Panc1 (cell line): ENCODE measurements around the gene B4GALT6. TPM values are rescaled to one million over a fixed set of nuclear protein-coding genes. Genes with fewer than 3 reads are reported as not detected.

Source experiments
- ATAC-seq: fragments of 200-7000 bp; cut with Tn5 transposase; 2 replicates; pipeline ENCODE4 v1.9.1; 2020; ENCODE audit warnings: mild to moderate bottlenecking, moderate library complexity
- BruUV-seq: library from RNA; stranded (reverse); fragments of 400-500 nt; replicated peaks from 2 replicates; lab custom pipeline; 2021; lab: Mats Ljungman, UMichigan
- CTCF ChIA-PET: fragments of 300-600 bp; sonication (Branson Sonifier 250); formaldehyde crosslinking; loops from one replicate; lab custom pipeline; 2022; ENCODE audit warnings: antibody characterized with exemption; lab: Charles Lee
- POLR2A ChIA-PET: fragments of 300-600 bp; sonication (Branson Sonifier 250); formaldehyde crosslinking; loops from one replicate; lab custom pipeline; 2022; ENCODE audit warnings: antibody characterized with exemption; lab: Charles Lee
- DNase-seq: peaks from one replicate; pipeline ENCODE4 v3.0.0-alpha.2; 2010; ENCODE audit warnings: low read depth, low spot score
- H3K27ac ChIP-seq: 2 replicates; pipeline ENCODE4 v1.5.1; 2011; ENCODE audit warnings: mild to moderate bottlenecking, low read length, inconsistent platforms
- H3K27me3 ChIP-seq: fragments of 200-500 bp; sonication (Bioruptor generic); 2 replicates; pipeline ENCODE4 v1.6.0; 2014; ENCODE audit warnings: low read length, inconsistent platforms; ENCODE audit not compliant: control insufficient read depth, insufficient read depth
- H3K36me3 ChIP-seq: fragments of 200-500 bp; sonication (Bioruptor generic); 2 replicates; pipeline ENCODE4 v1.5.1; 2014; ENCODE audit warnings: inconsistent platforms, mild to moderate bottlenecking, low read length, moderate library complexity; ENCODE audit not compliant: control insufficient read depth, insufficient read depth
- H3K4me1 ChIP-seq: 2 replicates; pipeline ENCODE4 v1.5.1; 2011; ENCODE audit warnings: inconsistent platforms, mild to moderate bottlenecking, low read length, moderate library complexity; ENCODE audit not compliant: control insufficient read depth, insufficient read depth
- H3K4me3 ChIP-seq, 2 experiments: 2 replicates each; pipeline ENCODE4 v1.5.1; 2011 to 2012; ENCODE audit warnings: low read depth in 2 of 2, low read length in 2 of 2, mild to moderate bottlenecking in 2 of 2, inconsistent platforms in 1 of 2, moderate library complexity in 1 of 2
- H3K9me3 ChIP-seq: fragments of 200-500 bp; sonication (Bioruptor generic); 2 replicates; pipeline ENCODE4 v1.5.1; 2014; ENCODE audit warnings: low read depth, mild to moderate bottlenecking, inconsistent platforms, low read length, moderate library complexity; ENCODE audit not compliant: control insufficient read depth, insufficient read depth
- CTCF ChIP-seq: fragments of 450-650 bp; IDR thresholded peaks from 2 replicates; pipeline ENCODE4 v1.5.1; 2017; ENCODE audit warnings: mild to moderate bottlenecking
- POLR2AphosphoS5 ChIP-seq: IDR thresholded peaks from 2 replicates; pipeline ENCODE4 v1.6.1; 2012; ENCODE audit warnings: mild to moderate bottlenecking, low read depth, low read length, moderate library complexity
- REST ChIP-seq, 2 experiments: IDR thresholded peaks; 2 replicates each; pipeline ENCODE4 v1.6.1; 2011 to 2012; ENCODE audit warnings: low read depth in 2 of 2, control low read depth in 1 of 2, low read length in 1 of 2, mild to moderate bottlenecking in 1 of 2, moderate library complexity in 1 of 2; ENCODE audit not compliant: insufficient read depth in 1 of 2
- SIN3A ChIP-seq: IDR thresholded peaks from 2 replicates; pipeline ENCODE4 v1.6.1; 2012; ENCODE audit warnings: low read depth, mild to moderate bottlenecking, low read length, moderate library complexity, borderline replicate concordance; ENCODE audit not compliant: insufficient read depth
- TCF7L2 ChIP-seq: IDR thresholded peaks from 2 replicates; pipeline ENCODE4 v1.6.1; 2011; ENCODE audit warnings: mild to moderate bottlenecking, low read depth, low read length, inconsistent platforms
- in situ Hi-C: cut with HindIII; loops from 2 replicates; pipeline ENCODE4 v1.10.0; 2016; ENCODE audit warnings: low sequenced_read_pairs, low pct_unique_long_range_greater_than_20kb
- intact Hi-C: fragments of 100-400 bp; cut with micrococcal nuclease; formaldehyde crosslinking; loops from one replicate; pipeline ENCODE4 v1.10.0; 2022; ENCODE audit not compliant: unreplicated experiment
- total RNA-seq: library from RNA; stranded (reverse); gene quantifications from one replicate; pipeline ENCODE4 v1.2.1, GENCODE V29; 2021; ENCODE audit not compliant: unreplicated experiment

The B4GALT6 gene
- total RNA-seq, 1 experiment from 2014 or later: 36.3 TPM

- no peaks in the 10 kb centered on the region for H3K27me3 ChIP-seq
- DNase-seq (no peak), ATAC-seq (no peak)
- ChIA-PET CTCF (no interaction called here), POLR2A (no interaction called here)
- no peaks in the 10 kb centered on the region; the same call in 1 of the 2 replicates for H3K36me3 ChIP-seq
- intact Hi-C loops (no loop called here), in situ Hi-C loops (no loop called here)
- H3K27ac ChIP-seq: no peak overlapping the region
- H3K9me3 ChIP-seq: no peaks in the 10 kb centered on the region
- peaks cover 23% of the 10 kb centered on the region for H3K4me1 ChIP-seq
- TF ChIP-seq TCF7L2 (no peak), CTCF (no peak), REST (IDR thresholded peaks at IDR 0.05; ENCODE audit: insufficient read depth in 1 of 2, low read depth in 2 of 2, low read length in 1 of 2) (no peak), POLR2AphosphoS5 (no peak), SIN3A (no peak)
- H3K4me3 ChIP-seq: no peak overlapping the region
- BruUV-seq: no TSS peak
These were observed 35.9 kb downstream of the B4GALT6 start for GRCh38 chr18:31648458-31648857.

- Histone ChIP-seq H3K4me1 (peaks cover 23% of the 10 kb centered on the region), H3K4me3 (no peak overlapping the region), H3K36me3 (no peaks in the 10 kb centered on the region; the same call in 1 of the 2 replicates), H3K27me3 (no peaks in the 10 kb centered on the region), H3K27ac (no peak overlapping the region), H3K9me3 (no peaks in the 10 kb centered on the region)
- ATAC-seq: no peak
- no TSS peak for BruUV-seq
- in situ Hi-C loops (no loop called here), intact Hi-C loops (no loop called here)
- ChIA-PET POLR2A (no interaction called here), CTCF (no interaction called here)
- DNase-seq: no peak
- TF ChIP-seq CTCF (no peak), SIN3A (no peak), REST (IDR thresholded peaks at IDR 0.05; ENCODE audit: insufficient read depth in 1 of 2, low read depth in 2 of 2, low read length in 1 of 2) (no peak), POLR2AphosphoS5 (no peak)
These were observed 37.1 kb downstream of the B4GALT6 start for GRCh38 chr18:31647127-31647753.
